HUDEP-2 (cell line): ENCODE results near the gene ABHD11.

Source experiments
- DNase-seq, 76 experiments: peaks; one replicate each; lab custom pipeline; 2025; ENCODE audit not compliant: unreplicated experiment in 76 of 76; lab: John Stamatoyannopoulos, UW

Gene ABHD11

GRCh38 chr7:73703757-73704639, 34.6 kb downstream of the ABHD11 start:
- DNase-seq, result peak in 46 of 76 experiments; percentile 3 to 71 (median 38)

DNA sequence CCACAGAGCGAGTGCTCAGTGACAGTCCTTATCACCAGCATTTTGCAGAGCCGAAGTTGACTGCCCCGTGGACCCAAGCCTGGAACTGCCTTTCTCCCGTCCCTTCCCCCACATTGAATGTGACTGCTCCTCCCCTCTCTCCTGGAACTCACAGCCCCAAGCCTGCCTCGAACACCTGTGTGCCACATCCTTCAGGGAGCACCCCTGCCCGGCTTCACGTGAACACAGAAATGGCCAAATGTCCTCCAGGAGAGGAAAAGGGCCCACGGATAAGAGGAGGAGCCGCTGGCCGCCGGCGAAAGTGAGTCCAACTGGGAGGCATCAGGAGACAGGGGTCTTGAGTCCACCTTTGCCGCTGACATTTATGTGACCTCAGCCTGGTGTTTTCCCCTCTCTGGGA, 35.4 kb downstream of the ABHD11 start:
- no peak for DNase-seq

- DNase-seq, result no peak
Measured at GRCh38 chr7:73702665-73703064, 35.9 kb downstream of the ABHD11 start.

GRCh38 chr7:73702226-73702625, 36.4 kb downstream of the ABHD11 start:
- DNase-seq, result no peak

DNA sequence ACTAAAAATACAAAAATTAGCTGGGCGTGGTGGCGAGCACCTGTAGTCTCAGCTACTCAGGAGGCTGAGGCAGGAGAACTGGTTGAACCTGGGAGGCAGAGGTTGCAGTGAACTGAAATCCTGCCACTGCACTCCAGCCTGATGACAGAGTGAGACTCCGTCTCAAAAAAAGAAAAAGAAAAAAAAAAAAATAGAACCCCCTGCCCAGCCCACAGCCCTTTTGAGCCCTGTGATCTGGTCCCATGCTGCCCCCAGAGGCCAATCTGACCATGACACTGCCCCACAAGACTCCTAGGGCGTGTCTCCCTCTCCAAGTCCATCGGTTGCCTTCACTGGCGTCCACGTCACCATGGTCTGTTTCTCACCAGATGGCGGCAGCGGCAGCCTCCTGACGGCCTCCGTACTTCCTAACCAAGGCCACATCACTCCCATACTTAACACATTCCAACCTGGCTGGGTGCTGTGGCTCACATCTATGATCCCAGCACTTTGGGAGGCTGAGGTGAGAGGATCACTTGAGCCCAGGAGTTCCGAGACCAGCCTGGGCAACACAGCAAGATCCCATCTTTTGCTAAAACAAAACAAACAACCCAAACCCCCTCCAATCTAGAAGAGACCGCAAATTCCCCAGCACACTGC, 37.1 kb downstream of the ABHD11 start:
- DNase-seq, result peak in 17 of 76 experiments; percentile 4 to 43 (median 13)

- DNase-seq, result no peak
Measured at GRCh38 chr7:73700581-73701134, 37.9 kb downstream of the ABHD11 start.

DNA sequence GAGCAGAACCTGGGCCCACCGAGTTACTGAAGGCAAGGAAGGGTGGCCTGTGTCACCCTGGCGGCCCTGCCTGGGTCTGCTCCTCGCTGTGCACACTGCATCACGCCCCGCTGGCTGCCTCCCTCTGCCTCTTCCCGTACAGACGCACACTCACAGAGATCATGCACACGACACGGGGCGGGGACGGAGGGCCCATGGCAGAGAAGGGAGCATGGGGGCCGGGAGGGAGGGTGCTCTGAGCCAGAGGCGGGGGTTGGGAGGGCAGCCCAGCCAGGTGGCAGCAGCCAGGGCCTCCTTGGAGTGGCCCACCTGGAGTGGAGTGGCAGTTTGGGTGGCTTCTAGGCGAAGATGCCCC, 38.6 kb downstream of the ABHD11 start:
- no peak for DNase-seq

- DNase-seq, result no peak
Measured at GRCh38 chr7:73699370-73700068, 39.1 kb downstream of the ABHD11 start.

- DNase-seq, result no peak
Measured at GRCh38 chr7:73698410-73698809, 40.2 kb downstream of the ABHD11 start.

DNA sequence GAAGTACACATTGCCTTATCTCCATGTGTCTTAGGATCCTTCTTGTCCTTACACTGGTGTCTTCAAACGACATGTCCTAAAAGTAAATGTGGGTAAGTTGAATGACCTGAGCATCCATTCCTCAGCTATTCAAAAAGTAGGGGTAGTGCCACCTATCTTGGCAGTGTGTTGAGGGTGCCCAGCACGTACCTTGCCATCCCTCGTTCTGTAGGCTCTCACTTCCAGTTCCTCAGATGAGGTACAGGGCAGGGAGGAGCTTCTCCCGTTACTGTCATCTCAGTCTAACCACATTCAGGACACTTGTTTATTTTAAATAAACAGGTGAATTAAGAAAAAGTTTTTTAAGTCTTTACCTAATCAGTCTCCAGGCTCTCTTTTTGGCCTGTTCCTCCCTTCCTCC, 42.2 kb downstream of the ABHD11 start:
- no peak for DNase-seq

GRCh38 chr7:73690646-73691045, 48.0 kb downstream of the ABHD11 start:
- DNase-seq, result no peak

DNA sequence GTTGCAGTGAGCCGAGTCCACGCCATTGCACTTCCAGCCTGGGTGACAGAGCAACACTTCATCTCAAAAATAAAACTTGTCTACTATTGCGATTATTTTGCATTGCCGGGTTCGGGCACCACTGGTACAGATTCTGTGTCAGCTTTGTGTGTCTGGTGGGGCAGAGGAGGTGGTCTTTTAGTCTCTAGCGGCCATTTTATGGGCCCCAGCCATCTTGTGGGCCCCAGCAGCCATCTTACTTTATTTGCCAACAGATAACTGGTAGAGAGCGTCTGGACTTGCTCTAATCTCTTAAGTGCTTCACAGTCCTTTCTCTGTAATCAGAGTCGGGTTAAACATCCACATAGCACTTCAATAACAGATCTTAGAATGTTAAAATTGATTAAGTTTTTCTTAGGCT, 50.3 kb downstream of the ABHD11 start:
- no peak for DNase-seq
